HFFc6 (cell line): Measurements from ENCODE around the gene LDLR. TPM values are rescaled to one million over a fixed set of nuclear protein-coding genes. Genes with fewer than 3 reads are reported as not detected.
A peak's percentile ranks its signal among the peaks of the same experiment; 100 is the strongest.

Experiments used
- DNase-seq: peaks from one replicate; pipeline ENCODE4 v3.0.0-alpha.2; 2018
- H3K27ac Mint-ChIP-seq: 2 replicates; pipeline ENCODE4 v1.8.0; 2020; ENCODE audit warnings: mild to moderate bottlenecking, mixed read lengths
- H3K27me3 Mint-ChIP-seq: 2 replicates; pipeline ENCODE4 v1.8.0; 2021; ENCODE audit warnings: mild to moderate bottlenecking, moderate library complexity, mixed read lengths; ENCODE audit not compliant: insufficient read depth
- H3K36me3 Mint-ChIP-seq: 2 replicates; pipeline ENCODE4 v1.8.0; 2021; ENCODE audit warnings: low read depth, mixed read lengths
- H3K4me1 Mint-ChIP-seq: 2 replicates; pipeline ENCODE4 v1.8.0; 2020; ENCODE audit warnings: low read depth, mixed read lengths
- H3K4me3 Mint-ChIP-seq: 2 replicates; pipeline ENCODE4 v1.8.0; 2020; ENCODE audit warnings: mild to moderate bottlenecking, moderate library complexity, mixed read lengths
- H3K9me3 Mint-ChIP-seq: 2 replicates; pipeline ENCODE4 v1.8.0; 2020; ENCODE audit warnings: mild to moderate bottlenecking, mixed read lengths
- total RNA-seq, 6 experiments: library from RNA; stranded (reverse); fragmentation: NEBNext Ultra II Directional; extraction: Animal tissue kit (Norgen Biotek cat#: 25700); gene quantifications; 2 replicates in 1 of 6; 3 replicates in 5 of 6; pipeline ENCODE4 v1.2.3, GENCODE V29; 2021
- TF ChIP-seq, protein P1 (sequence below): fragments of 200-600 bp; sonication (generic); IDR thresholded peaks from 2 replicates; pipeline ENCODE4 v1.5.0; 2021; ENCODE audit warnings: antibody characterized with exemption, mild to moderate bottlenecking

Gene LDLR
- total RNA-seq, 6 experiments from 2014 or later, result 22.8 to 34.3 (median 28.0) TPM

DNA sequence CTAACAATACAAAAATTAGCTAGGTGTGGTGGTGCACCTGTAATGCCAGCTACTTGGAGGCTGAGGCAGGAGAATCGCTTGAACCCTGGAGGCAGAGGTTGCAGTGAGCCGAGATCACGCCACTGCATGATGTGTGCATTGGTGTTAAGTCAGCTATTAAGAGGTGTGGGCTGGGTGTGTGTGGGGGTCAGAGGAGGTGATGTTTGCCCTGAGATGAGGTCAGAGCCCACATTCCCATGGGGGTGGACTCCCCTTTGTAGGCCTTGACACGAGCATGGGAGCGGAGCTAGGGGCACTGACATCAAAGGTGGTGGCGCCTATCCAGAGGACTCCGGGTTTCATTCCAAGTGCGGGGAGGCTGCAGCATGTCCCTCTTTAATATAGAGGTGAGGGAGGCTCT lies 34.6 kb upstream of the LDLR start:
- no peaks in the 10 kb centered on the region for H3K9me3 Mint-ChIP-seq
- H3K4me3 Mint-ChIP-seq, result no peak overlapping the region
- no peak for DNase-seq
- H3K4me1 Mint-ChIP-seq, result peaks cover 6% of the 10 kb centered on the region; the same call in 1 of the 2 replicates
- H3K27me3 Mint-ChIP-seq, result peaks cover 8% of the 10 kb centered on the region
- TF ChIP-seq, protein P1, sequence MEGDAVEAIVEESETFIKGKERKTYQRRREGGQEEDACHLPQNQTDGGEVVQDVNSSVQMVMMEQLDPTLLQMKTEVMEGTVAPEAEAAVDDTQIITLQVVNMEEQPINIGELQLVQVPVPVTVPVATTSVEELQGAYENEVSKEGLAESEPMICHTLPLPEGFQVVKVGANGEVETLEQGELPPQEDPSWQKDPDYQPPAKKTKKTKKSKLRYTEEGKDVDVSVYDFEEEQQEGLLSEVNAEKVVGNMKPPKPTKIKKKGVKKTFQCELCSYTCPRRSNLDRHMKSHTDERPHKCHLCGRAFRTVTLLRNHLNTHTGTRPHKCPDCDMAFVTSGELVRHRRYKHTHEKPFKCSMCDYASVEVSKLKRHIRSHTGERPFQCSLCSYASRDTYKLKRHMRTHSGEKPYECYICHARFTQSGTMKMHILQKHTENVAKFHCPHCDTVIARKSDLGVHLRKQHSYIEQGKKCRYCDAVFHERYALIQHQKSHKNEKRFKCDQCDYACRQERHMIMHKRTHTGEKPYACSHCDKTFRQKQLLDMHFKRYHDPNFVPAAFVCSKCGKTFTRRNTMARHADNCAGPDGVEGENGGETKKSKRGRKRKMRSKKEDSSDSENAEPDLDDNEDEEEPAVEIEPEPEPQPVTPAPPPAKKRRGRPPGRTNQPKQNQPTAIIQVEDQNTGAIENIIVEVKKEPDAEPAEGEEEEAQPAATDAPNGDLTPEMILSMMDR, result no peak
- H3K27ac Mint-ChIP-seq, result no peak overlapping the region
- peaks cover 20% of the 10 kb centered on the region; the same call in 1 of the 2 replicates for H3K36me3 Mint-ChIP-seq

DNA sequence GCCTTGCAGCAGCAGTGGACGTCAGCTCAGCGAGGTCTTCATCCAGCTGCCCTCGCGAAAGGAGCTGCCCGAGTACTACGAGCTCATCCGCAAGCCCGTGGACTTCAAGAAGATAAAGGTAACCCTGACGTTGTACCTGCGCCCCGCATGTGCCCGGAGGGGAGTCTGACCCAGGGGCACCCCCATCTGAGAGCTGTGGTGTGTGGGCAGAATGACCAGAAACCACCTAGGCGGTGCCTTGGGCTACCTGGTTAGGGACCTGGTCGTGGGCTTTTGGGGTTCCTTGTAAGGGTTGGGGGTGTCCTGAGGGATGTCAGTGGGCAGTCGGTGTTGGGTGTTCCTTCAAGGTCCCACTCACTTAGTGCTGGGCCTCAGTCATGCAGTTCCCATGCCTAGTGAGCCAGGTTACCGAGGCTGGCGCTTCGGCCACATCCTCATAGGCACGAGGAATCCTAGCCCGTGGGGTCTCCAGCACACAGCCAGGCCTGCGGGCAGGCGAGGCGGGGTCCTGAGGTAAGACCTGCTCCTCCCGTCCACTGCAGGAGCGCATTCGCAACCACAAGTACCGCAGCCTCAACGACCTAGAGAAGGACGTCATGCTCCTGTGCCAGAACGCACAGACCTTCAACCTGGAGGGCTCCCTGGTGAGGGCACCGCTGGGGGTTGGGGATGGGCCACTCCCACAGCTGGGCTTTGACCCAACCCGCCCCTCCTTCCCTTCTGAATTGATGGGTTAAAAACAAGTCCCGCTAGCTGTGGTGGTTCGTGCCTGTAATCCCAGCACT lies 30.8 kb upstream of the LDLR start:
- H3K4me3 Mint-ChIP-seq, result no peak overlapping the region
- no peak overlapping the region for H3K27ac Mint-ChIP-seq
- peaks cover 15% of the 10 kb centered on the region; the same call in 1 of the 2 replicates for H3K36me3 Mint-ChIP-seq
- TF ChIP-seq, protein P1, result no peak
- no peak for DNase-seq
- H3K9me3 Mint-ChIP-seq, result no peaks in the 10 kb centered on the region
- peaks cover 5% of the 10 kb centered on the region for H3K27me3 Mint-ChIP-seq
- H3K4me1 Mint-ChIP-seq, result peaks cover 6% of the 10 kb centered on the region; the same call in 1 of the 2 replicates

DNA sequence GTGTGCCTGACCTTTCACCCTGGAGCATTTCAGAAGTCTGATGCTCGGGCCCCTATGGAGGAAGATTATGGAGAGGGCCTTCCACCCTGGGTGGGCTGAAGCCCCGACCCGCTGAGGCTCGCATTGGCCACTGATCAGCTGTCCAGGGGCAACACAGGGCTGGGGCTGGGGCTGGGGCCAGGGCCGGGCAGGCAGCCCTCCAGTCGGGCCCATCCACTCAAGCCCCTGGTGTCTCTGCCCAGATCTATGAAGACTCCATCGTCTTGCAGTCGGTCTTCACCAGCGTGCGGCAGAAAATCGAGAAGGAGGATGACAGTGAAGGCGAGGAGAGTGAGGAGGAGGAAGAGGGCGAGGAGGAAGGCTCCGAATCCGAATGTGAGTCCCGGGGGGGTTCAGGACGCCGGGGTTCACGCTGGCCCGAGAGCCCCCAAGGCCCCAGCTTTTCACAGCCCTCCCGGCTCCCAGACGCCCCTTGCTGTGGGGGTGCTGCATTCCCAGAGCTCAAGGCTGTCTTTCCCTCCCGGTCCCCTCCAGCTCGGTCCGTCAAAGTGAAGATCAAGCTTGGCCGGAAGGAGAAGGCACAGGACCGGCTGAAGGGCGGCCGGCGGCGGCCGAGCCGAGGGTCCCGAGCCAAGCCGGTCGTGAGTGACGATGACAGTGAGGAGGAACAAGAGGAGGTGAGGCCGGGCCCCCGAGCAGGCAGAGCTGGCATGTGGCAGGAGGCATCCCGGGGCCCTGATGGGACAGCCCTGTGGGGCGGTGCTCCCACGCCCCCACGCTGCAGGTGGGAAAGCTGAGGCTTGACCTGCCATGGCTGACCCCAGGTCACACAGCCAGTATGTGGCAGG lies 29.5 kb upstream of the LDLR start:
- TF ChIP-seq, protein P1, result no peak
- Mint-ChIP-seq H3K4me1 (peaks cover 6% of the 10 kb centered on the region; the same call in 1 of the 2 replicates), H3K9me3 (no peaks in the 10 kb centered on the region), H3K4me3 (no peak overlapping the region), H3K27ac (peak overlapping the region; percentile 47), H3K36me3 (peaks cover 15% of the 10 kb centered on the region), H3K27me3 (peaks cover 4% of the 10 kb centered on the region)
- no peak for DNase-seq

DNA sequence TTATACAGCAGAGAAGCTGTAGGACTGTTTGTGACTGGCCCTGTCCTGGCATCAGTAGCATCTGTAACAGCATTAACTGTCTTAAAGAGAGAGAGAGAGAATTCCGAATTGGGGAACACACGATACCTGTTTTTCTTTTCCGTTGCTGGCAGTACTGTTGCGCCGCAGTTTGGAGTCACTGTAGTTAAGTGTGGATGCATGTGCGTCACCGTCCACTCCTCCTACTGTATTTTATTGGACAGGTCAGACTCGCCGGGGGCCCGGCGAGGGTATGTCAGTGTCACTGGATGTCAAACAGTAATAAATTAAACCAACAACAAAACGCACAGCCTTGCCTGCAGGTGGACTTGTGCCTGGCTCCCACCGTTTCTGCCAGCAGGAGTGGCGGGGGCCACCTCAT lies 27.3 kb upstream of the LDLR start:
- Mint-ChIP-seq H3K9me3 (no peaks in the 10 kb centered on the region), H3K36me3 (peaks cover 16% of the 10 kb centered on the region), H3K27me3 (peaks cover 2% of the 10 kb centered on the region), H3K4me3 (no peak overlapping the region), H3K4me1 (peaks cover 6% of the 10 kb centered on the region; the same call in 1 of the 2 replicates), H3K27ac (peak overlapping the region; percentile 31; the same call in 1 of the 2 replicates)
- TF ChIP-seq, protein P1, result no peak
- no peak for DNase-seq

DNA sequence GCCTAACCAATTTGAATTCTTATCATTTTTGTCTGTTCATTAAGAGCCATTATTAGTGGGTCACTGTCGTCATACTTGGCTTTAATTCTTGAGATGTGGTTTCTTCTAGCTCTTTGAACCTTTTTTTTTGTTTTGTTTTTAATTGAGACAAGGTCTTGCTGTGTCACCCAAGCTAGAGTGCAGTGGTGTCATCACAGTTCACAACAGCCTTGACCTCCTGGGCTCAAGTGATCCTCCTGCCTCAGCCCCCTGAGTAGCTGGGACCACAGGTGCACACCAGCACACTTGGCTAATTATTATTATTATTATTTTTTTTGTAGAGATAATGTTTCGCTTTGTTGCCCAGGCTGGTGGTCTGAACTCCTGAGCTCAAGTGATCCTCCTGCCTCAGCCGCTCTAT lies 25.8 kb upstream of the LDLR start:
- Mint-ChIP-seq H3K9me3 (no peaks in the 10 kb centered on the region; the same call in 1 of the 2 replicates), H3K4me1 (peaks cover 6% of the 10 kb centered on the region; the same call in 1 of the 2 replicates), H3K4me3 (no peak overlapping the region), H3K27me3 (peaks cover 2% of the 10 kb centered on the region), H3K36me3 (peaks cover 25% of the 10 kb centered on the region), H3K27ac (no peak overlapping the region)
- TF ChIP-seq, protein P1, result no peak
- no peak for DNase-seq
